HL-60 (cell line): Measurements from ENCODE around the gene ERP27.
A peak's percentile ranks its signal among the peaks of the same experiment; 100 is the strongest.

Source experiments
- DNase-seq, 2 experiments: peaks; one replicate each; pipeline ENCODE4 v3.0.0-alpha.2; 2010 to 2020; ENCODE audit warnings: low read depth in 1 of 2, low spot score in 1 of 2
- H3K27ac ChIP-seq: fragments of 250-450 bp; sonication (Bioruptor Pico); replicated peaks from 2 replicates; pipeline ENCODE4 v1.5.1; 2020; ENCODE audit warnings: mild to moderate bottlenecking, moderate library complexity
- H3K27me3 ChIP-seq: fragments of 250-450 bp; sonication (Bioruptor Pico); 2 replicates; pipeline ENCODE4 v1.5.1; 2021; ENCODE audit warnings: mild to moderate bottlenecking, moderate library complexity; ENCODE audit not compliant: insufficient read depth, poor library complexity, severe bottlenecking
- H3K4me3 ChIP-seq: replicated peaks from 2 replicates; pipeline ENCODE4 v1.5.1; 2011; ENCODE audit warnings: mild to moderate bottlenecking, control low read depth, low read length; ENCODE audit not compliant: insufficient read depth
- CTCF ChIP-seq: IDR thresholded peaks from one replicate; pipeline ENCODE4 v1.5.1; 2011; ENCODE audit warnings: low read length, control low read depth, inconsistent platforms; ENCODE audit not compliant: insufficient read depth
- GABPA ChIP-seq: IDR thresholded peaks from 2 replicates; pipeline ENCODE4 v1.6.1; 2012; ENCODE audit warnings: low read depth
- POLR2AphosphoS5 ChIP-seq: IDR thresholded peaks from 2 replicates; pipeline ENCODE4 v1.6.1; 2012; ENCODE audit warnings: low read depth
- REST ChIP-seq: IDR thresholded peaks from 2 replicates; pipeline ENCODE4 v1.6.1; 2012; ENCODE audit warnings: low read depth; ENCODE audit not compliant: insufficient replicate concordance
- SPI1 ChIP-seq: IDR thresholded peaks from 2 replicates; pipeline ENCODE4 v1.6.1; 2012; ENCODE audit warnings: low read depth, mild to moderate bottlenecking, borderline replicate concordance

ERP27 gene

GRCh38 chr12:14884458-14884878, 53.9 kb downstream of the ERP27 start:
- H3K4me3 ChIP-seq = no peak overlapping the region
- peak; percentile 36 to 85 for DNase-seq

GRCh38 chr12:14883686-14884085, 54.7 kb downstream of the ERP27 start:
- Histone ChIP-seq H3K4me3 (no peak overlapping the region), H3K27me3 (no peaks in the 10 kb centered on the region), H3K27ac (no peak overlapping the region)
- no peak for DNase-seq
- no peak for TF ChIP-seq GABPA
- no peak for TF ChIP-seq SPI1
- TF ChIP-seq REST = no peak
- TF ChIP-seq POLR2AphosphoS5 = no peak

More at GRCh38 chr12:14884458-14884878, 53.9 kb downstream of the ERP27 start:
- Histone ChIP-seq H3K27ac (0 out of 2 replicates have a peak overlapping the region, but pooled peaks have one; percentile 18), H3K27me3 (no peaks in the 10 kb centered on the region)
- no peak for TF ChIP-seq GABPA
- TF ChIP-seq SPI1 = no peak
- TF ChIP-seq POLR2AphosphoS5 = peak; percentile 60; the same call in 1 of the 2 replicates
- no peak for TF ChIP-seq CTCF
- TF ChIP-seq REST = no peak

DNA sequence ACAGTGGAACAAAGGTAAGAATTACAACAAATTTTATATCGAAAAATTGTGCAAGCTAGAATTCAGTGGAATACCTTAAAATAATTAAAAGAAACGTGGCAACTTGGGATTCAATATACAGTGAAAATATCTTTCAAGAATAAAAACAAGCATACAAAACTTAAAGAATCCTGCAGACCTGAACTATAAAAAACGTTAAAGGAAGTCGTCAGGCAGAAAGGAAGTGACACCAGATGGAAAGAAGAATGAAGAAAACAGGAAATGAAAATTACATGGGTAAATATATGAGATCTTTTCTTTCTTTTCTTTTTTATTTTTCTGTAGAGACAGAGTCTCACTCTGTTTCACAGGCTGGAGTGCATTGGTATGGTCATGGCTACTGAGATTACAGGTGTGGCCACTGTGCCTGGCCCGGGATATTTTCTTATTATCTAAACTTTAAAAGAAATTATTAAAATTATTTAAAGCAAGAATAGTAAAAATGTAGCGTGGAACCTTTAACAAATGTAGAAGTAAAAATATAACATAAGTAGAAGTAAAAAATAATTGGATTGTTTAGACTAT, 57.4 kb downstream of the ERP27 start:
- Histone ChIP-seq H3K27ac (0 out of 2 replicates have a peak overlapping the region, but pooled peaks have one; percentile 29), H3K27me3 (no peaks in the 10 kb centered on the region), H3K4me3 (no peak overlapping the region)
- DNase-seq = no peak
- TF ChIP-seq CTCF (no peak), POLR2AphosphoS5 (no peak), SPI1 (peak; percentile 80), REST (no peak), GABPA (peak; percentile 64)
